ENCODE measurements around the gene SCO1.
A peak's percentile ranks its signal among the peaks of the same experiment; 100 is the strongest.

Gene SCO1

DNA sequence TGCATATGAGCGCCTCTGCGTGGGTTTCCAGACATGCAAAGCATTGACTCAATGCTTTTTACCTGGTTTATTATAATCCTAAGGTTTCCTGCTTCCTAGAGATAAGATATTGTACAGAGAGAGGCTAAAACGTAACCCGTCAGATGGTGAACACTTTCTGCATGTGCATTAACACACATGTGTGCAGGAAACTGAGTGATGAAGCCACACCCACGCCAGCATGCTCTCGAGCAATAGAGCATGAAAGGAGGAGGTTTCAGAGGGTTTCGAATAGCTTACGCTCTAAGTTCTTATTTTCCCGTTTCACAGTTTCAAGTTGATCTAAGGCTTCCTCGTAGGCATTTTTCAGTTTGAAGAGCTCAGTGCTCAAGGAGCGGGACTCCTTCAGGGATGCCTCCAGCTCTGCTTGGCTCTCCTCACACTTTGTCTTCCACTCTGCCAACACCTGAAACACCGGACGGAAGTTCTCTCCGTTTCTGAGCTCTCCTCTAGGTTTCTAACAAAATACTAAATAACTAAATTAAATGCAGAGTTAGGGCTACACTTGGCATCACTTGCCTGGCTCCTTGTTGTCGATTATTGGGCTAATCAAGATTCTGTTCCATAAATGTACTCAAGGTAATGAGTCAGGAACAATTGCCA, 63.5 kb downstream of the SCO1 start:
- no peaks in the 10 kb centered on the region for H3K36me3 ChIP-seq (ENCODE audit: insufficient read depth, low read length)
- H3K9me2 ChIP-seq (ENCODE audit: low read depth, low read length), result no peaks in the 10 kb centered on the region
- no peak overlapping the region for H3K27ac ChIP-seq (ENCODE audit: low read depth, low read length, poor library complexity, severe bottlenecking)
- H3K4me3 ChIP-seq (ENCODE audit: low read depth, low read length, poor library complexity, severe bottlenecking), result no peak overlapping the region
- no peak overlapping the region for H2AFZ ChIP-seq (ENCODE audit: low read length)
- H3K9ac ChIP-seq (ENCODE audit: low read length), result no peak overlapping the region
- no peaks in the 10 kb centered on the region for H3K27me3 ChIP-seq (ENCODE audit: insufficient read depth, low read length)
- no peaks in the 10 kb centered on the region for H3K9me3 ChIP-seq (ENCODE audit: low read length)
- H3K4me1 ChIP-seq (ENCODE audit: insufficient read depth, low read length, severe bottlenecking), result no peaks in the 10 kb centered on the region
- no peaks in the 10 kb centered on the region for H3F3A ChIP-seq (ENCODE audit: insufficient read depth, low read length)
- H3K4me2 ChIP-seq (ENCODE audit: low read length), result 0 out of 2 replicates have a peak overlapping the region, but pooled peaks have one; percentile 11
- no peaks in the 10 kb centered on the region for H4K20me1 ChIP-seq (ENCODE audit: insufficient read depth, low read length)
- H3K79me2 ChIP-seq (ENCODE audit: insufficient read depth, low read length), result no peaks in the 10 kb centered on the region
- no peak for TF ChIP-seq EZH2 (IDR thresholded peaks at IDR 0.05; ENCODE audit: borderline replicate concordance, low read length)
- TF ChIP-seq, protein P1, sequence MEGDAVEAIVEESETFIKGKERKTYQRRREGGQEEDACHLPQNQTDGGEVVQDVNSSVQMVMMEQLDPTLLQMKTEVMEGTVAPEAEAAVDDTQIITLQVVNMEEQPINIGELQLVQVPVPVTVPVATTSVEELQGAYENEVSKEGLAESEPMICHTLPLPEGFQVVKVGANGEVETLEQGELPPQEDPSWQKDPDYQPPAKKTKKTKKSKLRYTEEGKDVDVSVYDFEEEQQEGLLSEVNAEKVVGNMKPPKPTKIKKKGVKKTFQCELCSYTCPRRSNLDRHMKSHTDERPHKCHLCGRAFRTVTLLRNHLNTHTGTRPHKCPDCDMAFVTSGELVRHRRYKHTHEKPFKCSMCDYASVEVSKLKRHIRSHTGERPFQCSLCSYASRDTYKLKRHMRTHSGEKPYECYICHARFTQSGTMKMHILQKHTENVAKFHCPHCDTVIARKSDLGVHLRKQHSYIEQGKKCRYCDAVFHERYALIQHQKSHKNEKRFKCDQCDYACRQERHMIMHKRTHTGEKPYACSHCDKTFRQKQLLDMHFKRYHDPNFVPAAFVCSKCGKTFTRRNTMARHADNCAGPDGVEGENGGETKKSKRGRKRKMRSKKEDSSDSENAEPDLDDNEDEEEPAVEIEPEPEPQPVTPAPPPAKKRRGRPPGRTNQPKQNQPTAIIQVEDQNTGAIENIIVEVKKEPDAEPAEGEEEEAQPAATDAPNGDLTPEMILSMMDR (IDR thresholded peaks at IDR 0.05; ENCODE audit: low read length), result no peak

DNA sequence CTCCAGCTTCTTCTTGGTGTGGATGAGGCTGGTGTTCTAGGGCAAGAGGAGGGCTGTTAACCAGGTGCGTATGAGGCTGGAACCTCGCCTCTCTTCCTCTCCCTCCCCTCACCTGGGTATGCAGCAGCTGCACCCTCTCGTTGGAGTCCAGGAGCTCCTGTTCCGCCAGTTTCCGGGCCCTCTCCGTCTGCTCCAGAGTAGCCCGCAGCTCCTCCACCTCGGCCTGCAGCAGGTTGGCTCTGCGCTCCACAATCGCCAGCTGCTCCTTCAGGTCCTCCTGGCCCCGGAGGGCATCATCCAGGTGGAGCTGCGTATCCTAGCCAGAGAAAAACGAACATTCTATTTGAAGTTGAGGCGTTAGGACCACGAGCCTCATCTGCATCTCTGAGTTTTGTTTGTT, 65.6 kb downstream of the SCO1 start:
- no peaks in the 10 kb centered on the region for H3K79me2 ChIP-seq (ENCODE audit: insufficient read depth, low read length)
- H3F3A ChIP-seq (ENCODE audit: insufficient read depth, low read length), result no peaks in the 10 kb centered on the region
- H3K9me2 ChIP-seq (ENCODE audit: low read depth, low read length), result no peaks in the 10 kb centered on the region
- H3K27ac ChIP-seq (ENCODE audit: low read depth, low read length, poor library complexity, severe bottlenecking), result no peak overlapping the region
- H4K20me1 ChIP-seq (ENCODE audit: insufficient read depth, low read length), result no peaks in the 10 kb centered on the region
- no peaks in the 10 kb centered on the region for H3K27me3 ChIP-seq (ENCODE audit: insufficient read depth, low read length)
- no peaks in the 10 kb centered on the region for H3K4me1 ChIP-seq (ENCODE audit: insufficient read depth, low read length, severe bottlenecking)
- H3K36me3 ChIP-seq (ENCODE audit: insufficient read depth, low read length), result no peaks in the 10 kb centered on the region
- no peak overlapping the region for H2AFZ ChIP-seq (ENCODE audit: low read length)
- H3K4me3 ChIP-seq (ENCODE audit: low read depth, low read length, poor library complexity, severe bottlenecking), result no peak overlapping the region
- no peak overlapping the region for H3K4me2 ChIP-seq (ENCODE audit: low read length)
- no peak for TF ChIP-seq EZH2 (IDR thresholded peaks at IDR 0.05; ENCODE audit: borderline replicate concordance, low read length)
- TF ChIP-seq, protein P1 (IDR thresholded peaks at IDR 0.05; ENCODE audit: low read length), result no peak
- H3K9ac ChIP-seq (ENCODE audit: low read length), result no peak overlapping the region
- H3K9me3 ChIP-seq (ENCODE audit: low read length), result no peaks in the 10 kb centered on the region

DNA sequence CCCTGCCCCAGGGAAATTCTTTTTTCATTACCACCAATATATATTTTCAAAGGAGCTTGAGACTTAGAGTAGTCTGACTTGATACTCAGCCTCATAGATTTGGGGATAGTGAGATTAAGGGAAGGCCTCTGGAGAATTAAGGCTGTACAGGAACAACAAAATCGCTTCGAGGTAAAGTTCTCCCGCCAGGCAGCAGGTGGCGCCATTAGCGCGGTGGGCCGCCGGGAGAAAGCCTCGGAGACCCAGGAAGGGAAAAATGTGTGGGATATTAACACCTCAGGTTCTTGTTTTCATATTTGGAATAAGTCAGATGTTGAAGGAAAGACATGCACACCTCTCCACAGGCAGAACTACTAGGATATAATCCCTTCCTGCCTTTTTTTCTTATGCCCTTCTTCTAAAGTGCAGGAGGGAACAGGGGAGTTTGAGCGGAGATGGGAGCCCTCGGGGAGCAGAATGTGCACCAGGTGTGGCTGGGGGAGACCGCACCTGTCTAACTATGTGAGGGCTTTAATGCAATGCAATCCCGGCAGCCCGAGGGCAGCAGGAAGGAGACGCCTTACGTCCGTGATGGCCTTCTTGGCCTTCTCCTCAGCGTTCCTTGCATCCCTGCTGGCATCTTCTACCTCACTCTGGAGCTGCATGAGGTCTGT, 66.2 kb downstream of the SCO1 start:
- Histone ChIP-seq H3K27me3 (ENCODE audit: insufficient read depth, low read length) (no peaks in the 10 kb centered on the region), H2AFZ (ENCODE audit: low read length) (no peak overlapping the region), H3K9ac (ENCODE audit: low read length) (no peak overlapping the region), H3K36me3 (ENCODE audit: insufficient read depth, low read length) (no peaks in the 10 kb centered on the region), H4K20me1 (ENCODE audit: insufficient read depth, low read length) (no peaks in the 10 kb centered on the region), H3K4me2 (ENCODE audit: low read length) (no peak overlapping the region), H3K9me3 (ENCODE audit: low read length) (no peaks in the 10 kb centered on the region), H3K4me3 (ENCODE audit: low read depth, low read length, poor library complexity, severe bottlenecking) (no peak overlapping the region), H3F3A (ENCODE audit: insufficient read depth, low read length) (no peaks in the 10 kb centered on the region), H3K4me1 (ENCODE audit: insufficient read depth, low read length, severe bottlenecking) (no peaks in the 10 kb centered on the region), H3K27ac (ENCODE audit: low read depth, low read length, poor library complexity, severe bottlenecking) (no peak overlapping the region), H3K79me2 (ENCODE audit: insufficient read depth, low read length) (no peaks in the 10 kb centered on the region), H3K9me2 (ENCODE audit: low read depth, low read length) (no peaks in the 10 kb centered on the region)
- TF ChIP-seq, protein P1 (IDR thresholded peaks at IDR 0.05; ENCODE audit: low read length), result peak; percentile 81
- no peak for TF ChIP-seq EZH2 (IDR thresholded peaks at IDR 0.05; ENCODE audit: borderline replicate concordance, low read length)
